Fibroblast of skin of scalp (primary cell): ENCODE data around the gene RHOG. TPM values are rescaled to one million over a fixed set of nuclear protein-coding genes. Genes with fewer than 3 reads are reported as not detected.
"Not testable (repeated sequence)": the region's sequence is repeated elsewhere in the genome, so short reads cannot be mapped to it uniquely, and the experiment has no call there.

ENCODE experiments used
- DNase-seq: peaks from one replicate; pipeline ENCODE4 v3.0.0-alpha.2; 2013
- polyA plus RNA-seq, 2 experiments: library from polyadenylated mRNA; unstranded; fragments of 120-200 nt; gene quantifications; one replicate each; pipeline ENCODE4 v1.2.1, GENCODE V29; 2013; ENCODE audit not compliant: insufficient read length in 2 of 2

RHOG gene
- 64.3 TPM for polyA plus RNA-seq (2013, experiment 1 of 2; ENCODE audit: insufficient read length)
- 54.9 TPM for polyA plus RNA-seq (2013, experiment 2 of 2; ENCODE audit: insufficient read length)

DNA sequence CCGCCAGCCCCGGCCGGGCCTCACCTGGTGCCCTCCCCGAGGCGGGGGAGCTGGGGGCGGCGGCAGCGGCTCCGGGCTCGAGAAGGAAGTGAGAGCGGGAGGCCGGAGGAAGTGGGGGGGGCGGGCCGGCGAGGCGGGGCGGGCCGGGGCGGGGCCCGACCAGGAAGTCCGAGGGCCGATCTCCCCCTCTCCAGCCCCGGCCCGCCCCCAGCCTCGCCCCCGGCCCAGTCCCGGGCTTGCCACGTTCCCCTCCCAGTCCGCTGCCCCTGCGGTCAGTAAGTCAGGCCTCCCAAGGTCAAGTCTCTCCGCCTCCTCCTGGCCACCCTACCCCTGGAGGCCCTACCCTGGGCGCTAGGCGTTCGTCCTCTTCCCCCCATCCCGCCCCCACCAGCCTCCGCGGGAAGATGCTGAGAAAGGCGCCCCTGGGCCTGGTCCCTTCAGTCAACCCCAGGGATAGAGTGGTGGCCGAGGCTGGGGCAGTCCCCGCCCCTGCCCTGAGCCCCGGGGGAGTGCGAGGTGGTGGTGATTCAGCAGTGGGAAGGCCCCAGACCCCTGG, at the start of gene RHOG:
Gene RHOG (minus strand): TSS at position 90 of the 556 bp plus-strand sequence. CDS start 12,821 bp downstream, outside the sequence.
- peak; percentile 89 for DNase-seq

DNA sequence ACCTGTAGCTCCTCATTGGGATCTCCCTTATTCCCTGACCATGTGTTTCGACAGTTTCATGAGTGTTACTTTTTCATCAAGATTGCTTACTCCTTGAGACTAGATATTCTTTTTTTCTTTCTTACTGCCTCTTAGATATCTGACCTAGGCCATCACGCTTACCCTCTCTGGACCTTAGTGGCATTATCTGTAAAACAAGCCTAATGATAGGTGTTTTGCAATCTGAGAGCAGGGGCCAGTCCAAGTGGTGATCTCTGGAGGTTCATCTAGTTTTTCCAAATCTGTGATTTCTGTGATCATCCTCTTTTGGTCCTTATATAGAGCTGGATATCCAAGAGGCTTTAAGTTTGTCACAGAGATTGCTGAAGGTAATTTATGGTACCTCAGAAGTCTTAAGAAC, 49.3 kb upstream of the RHOG start:
- DNase-seq: no peak

DNA sequence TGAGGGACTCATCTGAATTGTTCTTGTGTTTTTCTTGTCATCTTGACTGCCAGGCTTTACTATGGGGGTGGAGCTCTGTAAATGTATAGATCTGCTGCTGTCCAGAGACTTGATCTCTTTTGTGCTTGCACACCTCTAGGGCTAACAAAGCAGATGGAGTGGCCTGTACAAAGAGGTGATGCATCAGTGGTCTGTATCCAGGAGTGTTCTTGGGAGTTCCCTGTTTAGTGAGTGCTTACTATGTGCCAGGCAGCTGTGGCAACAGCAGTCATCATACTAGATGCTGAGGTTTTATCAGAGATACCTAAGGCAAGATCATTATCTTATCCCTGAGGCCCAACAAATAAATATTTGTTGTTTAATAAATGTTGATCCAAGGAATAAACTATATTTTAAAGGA, 48.1 kb upstream of the RHOG start:
- DNase-seq: no peak

DNA sequence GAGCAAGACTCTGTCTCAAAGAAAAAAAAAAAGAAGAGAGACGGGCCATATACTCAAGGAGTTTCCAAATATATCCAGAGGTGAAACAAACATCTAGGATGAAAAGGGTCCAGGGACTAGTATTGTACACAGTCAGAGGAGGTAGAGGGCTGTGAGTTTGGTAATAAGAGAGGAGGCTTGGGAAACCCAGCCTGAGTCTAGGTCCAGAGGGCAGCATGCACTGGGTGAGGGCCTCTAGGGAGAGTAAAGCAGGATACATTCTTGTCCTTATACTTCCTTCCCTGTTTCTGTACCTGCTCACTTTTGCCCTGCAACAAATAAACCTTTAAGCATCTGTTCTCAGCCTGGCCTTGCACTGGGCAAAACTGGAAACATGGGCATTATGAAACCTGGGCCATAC, 46.2 kb upstream of the RHOG start:
- no peak for DNase-seq

DNA sequence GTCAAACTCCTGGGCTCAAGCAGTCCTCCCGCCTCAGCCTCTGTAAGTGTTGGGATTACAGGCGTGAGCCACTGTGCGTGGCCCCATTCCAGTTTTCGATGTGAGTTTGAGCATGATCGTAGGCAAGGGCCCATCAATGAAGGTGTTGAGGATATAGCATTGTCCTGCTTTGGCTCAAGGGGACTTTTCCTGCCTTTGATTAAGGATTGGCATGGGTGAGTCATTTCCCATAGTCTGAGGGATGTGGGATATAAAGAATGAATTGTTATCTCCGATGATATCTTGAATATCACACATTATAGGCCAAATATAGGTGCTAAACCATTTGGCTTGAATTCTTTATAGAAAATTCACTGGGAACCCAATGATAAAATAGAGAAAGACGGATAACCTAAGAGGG, 45.1 kb upstream of the RHOG start:
- no peak for DNase-seq

DNA sequence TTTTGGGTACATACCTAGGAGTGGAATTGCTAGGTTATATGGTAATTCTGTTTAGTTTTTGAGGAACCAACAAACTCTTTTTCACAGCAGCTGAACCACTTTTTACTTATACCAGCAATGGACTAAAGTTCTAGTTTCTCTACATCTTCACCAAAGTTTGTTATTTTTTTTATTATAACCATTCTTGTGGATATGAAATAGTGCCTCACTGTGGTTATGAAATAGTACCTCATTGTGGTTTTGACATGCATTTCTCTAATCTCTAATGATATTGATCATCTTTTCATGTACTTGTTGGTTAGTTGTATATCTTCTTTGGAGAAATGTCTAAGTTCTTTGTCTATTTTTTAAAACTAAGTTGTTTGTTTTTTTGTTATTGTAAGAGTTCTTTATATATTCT, 41.9 kb upstream of the RHOG start:
- no peak for DNase-seq

DNA sequence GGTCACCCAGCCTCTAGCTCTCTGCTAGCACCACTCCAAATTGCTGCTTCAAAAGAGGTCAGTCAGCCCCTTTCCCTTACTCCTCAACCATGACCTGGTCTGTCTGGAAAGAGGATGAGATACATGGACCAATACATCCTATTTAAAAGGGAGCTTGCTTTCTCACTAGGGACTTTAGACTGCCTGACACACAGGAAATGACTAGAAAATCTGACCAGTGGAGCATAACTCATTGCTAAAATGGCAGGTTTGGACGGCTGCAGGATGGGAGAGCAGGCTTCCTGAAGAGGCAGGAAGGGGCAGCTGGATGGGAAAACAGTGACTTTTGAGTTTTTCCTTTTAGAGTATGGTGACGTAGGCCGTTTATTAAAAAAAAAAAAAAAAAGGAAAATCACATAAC, 40.0 kb upstream of the RHOG start:
- no peak for DNase-seq

DNA sequence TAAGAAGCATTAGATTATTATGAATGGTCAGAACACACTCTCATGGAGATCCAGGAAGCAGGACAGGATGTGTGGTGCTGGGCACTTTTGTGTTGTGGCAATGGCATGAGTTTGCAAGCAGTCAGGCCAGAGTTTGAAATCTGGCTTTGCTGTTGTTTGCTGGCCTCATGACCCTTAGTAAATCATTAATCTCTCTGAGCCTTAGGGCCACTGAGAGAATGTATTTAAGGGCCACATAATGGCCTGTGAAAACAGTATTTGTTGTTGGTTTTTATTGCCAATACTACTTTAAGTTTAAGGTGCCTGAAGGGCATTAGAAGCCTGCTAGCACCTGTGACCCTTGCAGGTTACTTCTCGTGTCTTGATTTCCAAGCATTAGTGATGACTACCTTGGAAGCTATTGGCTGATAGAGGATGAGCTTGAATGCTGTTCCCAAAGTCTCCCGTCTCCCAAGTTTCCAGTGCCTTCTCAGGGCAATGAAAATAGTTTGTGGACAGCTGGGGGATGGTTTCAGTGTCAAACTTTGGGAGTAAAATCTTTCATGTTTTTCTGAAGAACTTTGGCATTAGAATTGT, 39.3 kb upstream of the RHOG start:
- no peak for DNase-seq

DNA sequence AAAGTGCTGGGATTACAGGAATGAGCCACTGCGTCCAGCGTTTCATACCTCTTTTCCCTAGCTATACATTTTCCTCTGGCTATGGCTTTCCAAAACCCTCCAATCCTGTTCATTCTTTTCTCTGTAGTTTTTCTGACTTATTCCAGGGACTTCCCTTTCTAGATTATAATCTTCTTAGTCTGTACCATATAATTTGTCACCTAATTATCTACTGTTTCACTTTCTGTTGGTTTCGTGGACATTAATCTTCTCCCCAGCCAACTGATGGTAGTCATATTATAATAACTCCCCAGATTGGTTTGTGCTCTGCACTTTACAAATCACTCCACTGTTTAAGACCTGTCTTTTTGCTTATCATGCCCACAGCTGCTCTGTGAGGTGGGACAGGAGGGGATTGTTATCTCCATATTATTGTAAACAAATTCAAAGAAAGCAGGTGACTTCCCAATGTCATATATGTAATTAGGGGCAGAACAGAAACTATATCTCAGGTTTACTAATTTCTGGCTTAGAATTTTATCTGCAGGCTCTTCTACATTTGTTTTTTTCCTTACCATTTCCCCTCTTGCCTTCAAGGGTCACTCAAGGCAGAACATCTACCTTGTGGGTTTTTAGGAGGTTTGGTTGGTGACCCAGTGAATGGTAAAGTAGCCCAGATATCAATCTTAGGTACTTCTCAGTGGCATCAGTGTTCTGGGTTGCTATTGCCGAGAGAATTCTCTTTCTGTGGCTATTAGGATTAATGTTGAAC, 38.6 kb upstream of the RHOG start:
- no peak for DNase-seq

DNA sequence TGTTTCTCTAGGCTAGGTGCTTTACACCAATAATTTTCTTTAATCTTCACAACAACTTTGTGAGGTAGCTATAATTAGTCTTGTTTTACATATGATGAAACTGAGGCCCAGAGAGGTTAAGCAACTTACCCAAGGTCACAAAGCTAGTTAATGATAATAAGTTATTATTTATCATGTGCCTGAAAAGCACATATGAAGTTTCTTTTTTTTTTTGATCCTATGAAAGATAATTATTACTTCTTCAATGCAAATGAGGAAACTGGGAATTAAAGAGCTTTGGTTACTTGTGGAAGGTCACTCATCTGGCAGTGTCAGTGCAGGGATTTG, 37.5 kb upstream of the RHOG start:
- no peak for DNase-seq

DNA sequence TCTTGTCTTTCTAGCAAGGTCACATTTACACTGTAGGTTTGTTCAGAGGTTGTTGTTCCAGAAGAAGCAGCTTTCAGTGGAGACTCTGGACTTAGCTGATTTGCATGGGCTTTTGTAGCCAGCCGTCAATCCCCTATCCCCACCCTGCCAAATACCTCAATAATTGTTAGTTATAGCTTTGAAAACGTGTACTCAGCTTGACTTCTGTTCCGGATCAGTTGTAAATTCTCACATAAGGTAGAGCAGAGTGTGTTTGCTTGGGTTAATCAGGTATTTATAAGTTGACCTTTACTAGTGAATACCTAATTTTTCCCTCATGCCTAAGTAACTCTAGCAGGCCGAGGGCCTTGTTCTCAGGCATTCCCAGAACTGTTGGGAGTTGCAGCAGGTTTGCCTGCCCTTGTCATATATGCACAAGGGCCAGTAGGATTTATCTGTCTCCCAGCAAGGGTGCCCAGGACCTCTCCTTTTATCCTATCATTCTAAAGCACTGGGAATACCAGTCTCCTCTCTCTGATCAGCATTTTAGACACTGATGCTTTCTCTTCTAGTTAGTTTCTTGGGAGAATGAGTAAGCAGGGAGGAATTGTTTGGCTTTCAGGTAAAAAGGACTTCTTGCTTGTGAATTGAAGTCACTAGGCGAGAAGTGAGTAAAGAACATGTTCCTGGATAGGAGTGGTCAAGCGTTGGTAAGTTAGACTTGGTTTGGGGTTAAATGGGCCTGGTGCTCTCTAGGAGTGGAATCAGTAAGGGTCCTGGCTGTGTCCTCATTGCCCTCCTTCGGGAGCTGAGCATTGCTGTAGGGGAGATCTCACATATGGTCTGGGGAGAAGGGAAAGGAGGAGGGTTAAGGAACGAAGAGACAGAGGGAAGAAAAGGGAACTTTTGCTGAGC, 36.9 kb upstream of the RHOG start:
- DNase-seq: no peak

DNA sequence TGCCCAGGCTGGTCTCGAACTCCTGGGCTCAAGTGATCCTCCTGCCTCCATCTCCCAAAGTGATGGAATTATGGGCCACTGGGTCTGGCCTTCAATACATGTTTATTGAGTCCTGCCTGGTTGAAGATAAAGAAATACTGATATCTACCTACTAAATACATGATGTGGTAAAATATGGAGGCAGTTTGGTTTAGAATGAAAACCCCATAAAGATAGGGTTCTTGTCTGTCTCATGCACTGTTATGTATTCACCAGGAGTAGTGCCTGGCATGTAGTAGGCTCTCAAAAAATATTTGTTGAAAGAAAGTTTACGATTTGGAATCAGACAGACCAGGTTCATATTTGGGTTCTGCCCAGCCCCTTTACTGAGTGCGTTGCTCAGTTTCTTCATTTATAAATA, 35.9 kb upstream of the RHOG start:
- DNase-seq: no peak

DNA sequence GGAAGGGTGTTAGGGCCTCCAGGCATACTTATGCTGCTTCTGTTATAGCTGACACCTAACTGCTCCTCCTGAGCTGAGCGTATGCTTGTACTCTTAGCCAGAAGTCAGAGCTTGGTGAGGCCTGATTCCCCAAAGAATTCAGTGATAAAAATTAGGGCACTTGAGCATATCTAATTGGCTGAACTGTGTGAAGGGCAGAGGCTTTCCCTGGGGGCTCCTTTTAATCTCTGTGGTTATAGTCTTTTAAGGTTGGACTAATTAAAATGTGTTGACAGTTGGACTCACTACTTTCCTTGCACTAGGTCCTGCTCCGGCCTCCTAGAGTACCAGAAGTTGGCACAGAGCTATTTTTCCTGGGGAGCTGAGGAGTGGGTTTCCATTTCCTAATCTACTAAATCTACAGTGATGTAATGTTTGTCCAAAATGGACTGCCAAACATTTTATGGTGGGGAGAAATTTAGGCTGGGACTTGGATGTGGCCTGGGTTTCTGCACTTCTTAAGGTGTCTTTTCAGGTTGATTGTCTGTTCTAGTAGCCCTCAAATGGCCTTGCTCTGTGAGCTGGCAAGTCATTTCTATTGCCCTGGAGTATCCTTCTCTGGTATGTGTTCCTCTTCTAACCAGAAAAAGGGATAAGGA, 33.1 kb upstream of the RHOG start:
- no peak for DNase-seq

DNA sequence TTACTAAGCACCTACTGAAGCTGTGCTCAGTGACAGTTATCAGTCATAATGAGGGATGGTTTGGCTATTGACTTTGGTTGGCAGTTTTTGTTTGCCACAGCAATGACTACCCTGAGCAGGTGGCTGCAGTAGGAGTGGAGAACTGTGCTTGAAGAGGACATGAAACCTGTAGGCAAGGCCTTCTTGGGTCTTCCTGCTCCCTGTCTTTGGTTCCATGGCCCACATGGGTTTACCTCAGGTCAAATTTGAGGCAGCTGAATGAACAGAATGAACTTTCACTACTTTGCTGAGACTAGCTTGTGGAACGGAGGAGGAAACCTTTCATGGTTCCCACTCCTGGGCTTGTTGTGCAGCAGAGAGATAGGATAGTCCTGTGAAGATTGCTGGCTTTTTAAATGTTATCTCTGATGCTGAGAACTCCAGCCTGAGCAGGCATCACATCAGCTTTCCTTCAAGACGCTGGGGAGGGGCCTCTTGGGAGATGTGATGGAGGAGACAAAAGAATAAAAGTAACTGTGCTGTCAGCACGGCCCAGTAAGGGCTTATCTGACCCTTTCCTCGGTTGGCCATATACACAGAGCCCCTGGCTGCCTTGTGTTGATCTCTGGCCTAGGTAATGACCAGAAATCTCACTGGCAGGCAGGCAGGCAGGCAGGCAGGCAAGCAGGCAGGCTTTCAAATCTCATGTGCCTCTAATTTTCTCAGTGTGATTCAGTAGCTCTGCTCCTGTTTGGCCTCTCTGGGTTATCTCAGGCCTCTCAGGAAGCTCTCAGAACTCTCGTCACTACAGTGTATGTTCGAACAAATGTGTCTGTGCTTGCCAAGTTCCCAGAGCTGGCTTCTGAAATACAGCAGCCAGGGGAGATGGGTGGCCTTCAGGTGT, 26.7 kb upstream of the RHOG start:
- DNase-seq: no peak

DNA sequence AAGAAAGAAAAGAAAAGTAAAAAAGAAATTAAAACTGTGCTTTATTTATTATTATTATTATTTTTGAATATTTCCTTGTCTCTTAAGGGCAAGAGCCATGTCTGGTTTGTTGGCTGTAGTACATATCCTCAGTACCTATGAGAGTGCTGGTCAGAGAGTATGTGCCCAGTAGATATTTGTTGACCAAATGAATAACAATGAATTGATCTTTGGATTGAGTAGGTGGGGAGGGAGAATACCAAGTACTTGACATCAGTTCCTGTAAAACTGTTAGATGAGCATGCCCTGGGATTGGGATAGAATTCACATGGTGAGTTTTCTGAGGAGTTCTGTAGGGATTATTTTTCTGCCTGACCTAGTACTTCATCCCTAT, 26.1 kb upstream of the RHOG start:
- no peak for DNase-seq

DNA sequence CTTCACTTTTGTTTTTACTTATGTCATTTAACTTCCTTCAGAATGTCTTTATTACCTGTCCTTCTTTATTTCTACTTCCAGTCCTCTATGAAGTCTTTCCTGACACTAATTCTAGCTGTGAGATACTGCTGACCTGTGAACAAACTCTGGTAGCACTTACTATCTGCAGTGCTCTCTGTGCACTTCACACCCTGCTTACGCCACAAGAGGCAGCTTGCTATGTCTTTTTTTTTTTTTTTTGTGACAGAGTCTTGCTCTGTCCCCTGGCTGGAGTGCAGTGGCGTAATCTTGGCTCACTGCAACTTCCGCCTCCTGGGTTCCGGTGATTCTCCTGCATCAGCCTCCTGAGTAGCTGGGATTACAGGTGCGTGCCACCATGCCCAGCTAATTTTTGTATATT, 25.4 kb upstream of the RHOG start:
- DNase-seq: no peak

DNA sequence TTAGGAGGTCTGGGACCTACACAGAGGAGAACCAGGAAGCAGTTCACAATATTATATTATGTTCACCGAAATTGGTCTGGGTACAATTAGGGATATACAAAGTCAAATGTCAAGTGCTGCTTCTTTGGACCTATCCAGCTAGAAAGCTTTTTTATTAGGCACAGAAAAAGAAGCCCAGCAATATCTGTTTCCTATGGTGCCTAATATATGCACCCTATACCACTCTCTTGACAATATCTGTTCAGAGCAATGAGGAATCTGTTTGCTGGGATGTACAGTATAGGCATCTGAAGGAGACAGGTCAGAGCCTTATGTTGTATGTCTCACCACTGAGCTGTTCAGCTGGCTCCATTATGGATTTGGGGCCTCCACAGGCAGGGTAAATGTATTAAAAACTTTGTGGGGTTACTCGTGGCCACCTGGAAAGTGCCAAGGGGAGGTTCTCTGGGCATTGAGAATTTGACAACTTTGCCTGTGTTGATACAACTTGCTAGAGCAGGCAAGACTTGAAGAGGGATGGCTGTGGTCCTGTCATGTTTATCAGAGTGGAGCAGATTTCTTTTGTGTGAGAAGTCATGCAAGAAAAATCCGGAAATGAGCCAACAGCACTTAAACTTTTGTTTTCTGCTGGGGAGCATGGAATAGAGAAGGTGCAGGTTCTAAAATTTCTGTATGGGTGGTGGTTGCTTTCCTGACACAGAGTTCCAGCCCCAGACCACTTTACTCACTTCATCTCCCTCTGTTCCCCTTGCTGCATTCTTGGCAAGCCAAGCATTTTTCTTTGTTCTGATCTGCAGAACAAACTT, 24.8 kb upstream of the RHOG start:
- peak; percentile 64 for DNase-seq

DNA sequence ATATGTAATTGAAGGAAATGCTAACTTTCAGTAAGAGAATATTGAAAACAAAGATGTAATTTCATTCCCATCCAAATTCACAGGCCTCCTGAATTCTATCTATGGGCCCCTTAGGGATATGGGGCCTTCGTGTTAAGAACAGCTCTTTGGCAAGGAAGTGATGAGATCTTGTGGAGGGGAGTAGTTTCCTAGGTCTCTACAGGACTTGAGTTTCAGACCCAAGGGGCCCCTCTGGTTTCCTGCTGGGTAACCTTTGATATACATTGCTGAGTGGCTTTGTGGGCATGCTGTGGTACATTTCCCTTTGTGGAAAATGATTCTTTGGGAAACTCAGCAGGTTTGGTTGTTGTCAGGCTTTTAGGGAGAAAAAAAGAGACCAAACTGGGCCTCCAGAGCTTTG, 20.9 kb upstream of the RHOG start:
- DNase-seq: no peak

DNA sequence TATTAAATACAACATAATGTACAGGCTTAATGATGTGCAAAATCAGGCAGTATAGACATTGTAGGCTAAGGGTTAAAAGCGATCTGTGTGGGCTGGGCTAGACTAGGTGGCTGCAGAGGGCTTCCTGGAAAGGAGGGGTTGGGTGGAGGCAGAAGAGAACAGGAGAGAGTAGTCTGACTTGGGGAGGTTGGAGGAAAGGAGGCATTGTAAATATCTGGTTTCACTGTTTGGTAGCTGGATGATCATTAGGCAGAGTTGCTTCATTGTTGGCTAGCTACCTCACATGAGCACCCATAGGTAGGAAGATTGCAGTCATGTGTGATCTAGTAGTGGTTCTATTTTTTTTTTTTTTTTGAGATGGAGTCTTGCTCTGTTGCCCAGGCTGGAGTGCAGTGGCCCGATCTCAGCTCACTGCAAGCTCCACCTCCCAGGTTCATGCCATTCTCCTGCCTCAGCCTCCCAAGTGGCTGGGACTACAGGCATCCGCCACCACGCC, 20.2 kb upstream of the RHOG start:
- not testable (repeated sequence) for DNase-seq

DNA sequence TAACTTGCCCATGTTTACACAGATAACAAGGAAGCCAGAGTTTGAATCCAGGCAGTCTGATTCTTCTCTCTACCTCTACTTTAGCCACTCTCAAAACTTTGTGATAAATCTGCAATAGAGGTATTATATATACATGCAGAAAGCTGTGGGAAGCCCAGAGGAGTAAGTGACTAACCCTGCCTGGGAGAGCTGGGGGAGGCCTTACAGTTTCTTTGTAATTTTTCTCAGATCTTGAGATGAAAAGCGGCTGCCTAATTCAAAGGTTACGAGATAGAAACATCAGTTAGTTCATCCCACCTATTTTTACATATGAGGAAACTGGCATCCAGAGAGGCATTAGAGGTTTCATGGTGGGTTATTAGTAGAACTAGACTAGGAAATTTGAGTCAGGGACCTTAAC, 19.6 kb upstream of the RHOG start:
- DNase-seq: no peak
